AG04450 (cell line): ENCODE data around the gene PTGFRN. TPM values are rescaled to one million over a fixed set of nuclear protein-coding genes. Genes with fewer than 3 reads are reported as not detected.

Source experiments
- CTCF ChIA-PET: fragments of 300-600, 350-600 bp; formaldehyde crosslinking; extraction: SDS; loops from one replicate; lab custom pipeline; 2022; ENCODE audit warnings: antibody characterized with exemption, inconsistent platforms; lab: Charles Lee
- POLR2A ChIA-PET: fragments of 350-600 bp; formaldehyde crosslinking; extraction: SDS; loops from one replicate; lab custom pipeline; 2021; ENCODE audit warnings: antibody characterized with exemption, inconsistent platforms; lab: Yijun Ruan, JAX
- DNase-seq: peaks from one replicate; pipeline ENCODE4 v3.0.0-alpha.2; 2011; ENCODE audit warnings: low read depth, low spot score
- H3K27ac ChIP-seq: one replicate; pipeline ENCODE4 v1.5.1; 2012; ENCODE audit warnings: low read depth, low read length, control low read depth
- H3K27me3 ChIP-seq: one replicate; pipeline ENCODE4 v1.6.0; 2012; ENCODE audit warnings: low read length; ENCODE audit not compliant: control insufficient read depth, insufficient read depth
- H3K4me3 ChIP-seq: 2 replicates; pipeline ENCODE4 v1.5.1; 2011; ENCODE audit warnings: mild to moderate bottlenecking, low read depth, low read length, control low read depth
- H3K9me3 ChIP-seq: 2 replicates; pipeline ENCODE4 v1.5.1; 2012; ENCODE audit warnings: low read length; ENCODE audit not compliant: control insufficient read depth, insufficient read depth
- CTCF ChIP-seq: IDR thresholded peaks from 2 replicates; pipeline ENCODE4 v1.5.1; 2011; ENCODE audit warnings: low read depth, low read length, control low read depth, inconsistent platforms
- polyA plus RNA-seq: library from polyadenylated mRNA; depleted of rRNA; stranded (reverse); fragments of >200 nt; gene quantifications from 2 replicates; pipeline ENCODE4 v1.2.3, GENCODE V29; 2011

Gene PTGFRN
- polyA plus RNA-seq, 1 experiment = 0.46 TPM

- no peak for TF ChIP-seq CTCF
- Histone ChIP-seq H3K4me3 (no peak overlapping the region), H3K27me3 (peaks cover 2% of the 10 kb centered on the region), H3K9me3 (no peaks in the 10 kb centered on the region), H3K27ac (no peak overlapping the region)
- DNase-seq = no peak
- ChIA-PET POLR2A (no interaction called here), CTCF (no interaction called here)
Observed at GRCh38 chr1:116889380-116889779, 20.3 kb upstream of the PTGFRN start.

GRCh38 chr1:116891396-116892079, 18.2 kb upstream of the PTGFRN start:
- ChIA-PET POLR2A (no interaction called here), CTCF (no interaction called here)
- Histone ChIP-seq H3K27me3 (peaks cover 2% of the 10 kb centered on the region), H3K27ac (no peak overlapping the region), H3K4me3 (no peak overlapping the region), H3K9me3 (no peaks in the 10 kb centered on the region)
- no peak for TF ChIP-seq CTCF
- DNase-seq = no peak

- Histone ChIP-seq H3K4me3 (no peak overlapping the region), H3K27ac (no peak overlapping the region), H3K9me3 (no peaks in the 10 kb centered on the region), H3K27me3 (no peaks in the 10 kb centered on the region)
- POLR2A ChIA-PET = no interaction called here
- DNase-seq = no peak
- CTCF ChIA-PET = interaction anchor here (0.6 kb wide), 1 partner anchor 11 kb away, joined by 5 read pairs; no protein-coding TSS in a partner anchor
- no peak for TF ChIP-seq CTCF
Observed at GRCh38 chr1:116895073-116895472, 14.6 kb upstream of the PTGFRN start.

- peaks cover 3% of the 10 kb centered on the region for H3K27me3 ChIP-seq
- no peak overlapping the region for H3K27ac ChIP-seq
- ChIA-PET POLR2A (no interaction called here), CTCF (no interaction called here)
- no peak for TF ChIP-seq CTCF
- DNase-seq = no peak
- no peaks in the 10 kb centered on the region for H3K9me3 ChIP-seq
- H3K4me3 ChIP-seq = no peak overlapping the region
Observed at GRCh38 chr1:116899529-116899928, 10.2 kb upstream of the PTGFRN start.

- no peak for DNase-seq
- ChIA-PET POLR2A (no interaction called here), CTCF (no interaction called here)
Observed at GRCh38 chr1:116900471-116901365, 9.0 kb upstream of the PTGFRN start.

More at GRCh38 chr1:116900471-116901365, 9.0 kb upstream of the PTGFRN start:
- no peaks in the 10 kb centered on the region for H3K9me3 ChIP-seq
- no peak for TF ChIP-seq CTCF
- no peak overlapping the region for H3K4me3 ChIP-seq
- H3K27me3 ChIP-seq = peaks cover 3% of the 10 kb centered on the region
- no peak overlapping the region for H3K27ac ChIP-seq
